GM18870 (cell line): ENCODE data around the gene SEMA4G.

Experiments used
- ATAC-seq: cut with Tn5 transposase; IDR thresholded peaks from one replicate; pipeline ENCODE4 v1.9.1; 2021; ENCODE audit warnings: moderate library complexity; ENCODE audit not compliant: unreplicated experiment

The SEMA4G gene, protein sequence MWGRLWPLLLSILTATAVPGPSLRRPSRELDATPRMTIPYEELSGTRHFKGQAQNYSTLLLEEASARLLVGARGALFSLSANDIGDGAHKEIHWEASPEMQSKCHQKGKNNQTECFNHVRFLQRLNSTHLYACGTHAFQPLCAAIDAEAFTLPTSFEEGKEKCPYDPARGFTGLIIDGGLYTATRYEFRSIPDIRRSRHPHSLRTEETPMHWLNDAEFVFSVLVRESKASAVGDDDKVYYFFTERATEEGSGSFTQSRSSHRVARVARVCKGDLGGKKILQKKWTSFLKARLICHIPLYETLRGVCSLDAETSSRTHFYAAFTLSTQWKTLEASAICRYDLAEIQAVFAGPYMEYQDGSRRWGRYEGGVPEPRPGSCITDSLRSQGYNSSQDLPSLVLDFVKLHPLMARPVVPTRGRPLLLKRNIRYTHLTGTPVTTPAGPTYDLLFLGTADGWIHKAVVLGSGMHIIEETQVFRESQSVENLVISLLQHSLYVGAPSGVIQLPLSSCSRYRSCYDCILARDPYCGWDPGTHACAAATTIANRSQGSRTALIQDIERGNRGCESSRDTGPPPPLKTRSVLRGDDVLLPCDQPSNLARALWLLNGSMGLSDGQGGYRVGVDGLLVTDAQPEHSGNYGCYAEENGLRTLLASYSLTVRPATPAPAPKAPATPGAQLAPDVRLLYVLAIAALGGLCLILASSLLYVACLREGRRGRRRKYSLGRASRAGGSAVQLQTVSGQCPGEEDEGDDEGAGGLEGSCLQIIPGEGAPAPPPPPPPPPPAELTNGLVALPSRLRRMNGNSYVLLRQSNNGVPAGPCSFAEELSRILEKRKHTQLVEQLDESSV

DNA sequence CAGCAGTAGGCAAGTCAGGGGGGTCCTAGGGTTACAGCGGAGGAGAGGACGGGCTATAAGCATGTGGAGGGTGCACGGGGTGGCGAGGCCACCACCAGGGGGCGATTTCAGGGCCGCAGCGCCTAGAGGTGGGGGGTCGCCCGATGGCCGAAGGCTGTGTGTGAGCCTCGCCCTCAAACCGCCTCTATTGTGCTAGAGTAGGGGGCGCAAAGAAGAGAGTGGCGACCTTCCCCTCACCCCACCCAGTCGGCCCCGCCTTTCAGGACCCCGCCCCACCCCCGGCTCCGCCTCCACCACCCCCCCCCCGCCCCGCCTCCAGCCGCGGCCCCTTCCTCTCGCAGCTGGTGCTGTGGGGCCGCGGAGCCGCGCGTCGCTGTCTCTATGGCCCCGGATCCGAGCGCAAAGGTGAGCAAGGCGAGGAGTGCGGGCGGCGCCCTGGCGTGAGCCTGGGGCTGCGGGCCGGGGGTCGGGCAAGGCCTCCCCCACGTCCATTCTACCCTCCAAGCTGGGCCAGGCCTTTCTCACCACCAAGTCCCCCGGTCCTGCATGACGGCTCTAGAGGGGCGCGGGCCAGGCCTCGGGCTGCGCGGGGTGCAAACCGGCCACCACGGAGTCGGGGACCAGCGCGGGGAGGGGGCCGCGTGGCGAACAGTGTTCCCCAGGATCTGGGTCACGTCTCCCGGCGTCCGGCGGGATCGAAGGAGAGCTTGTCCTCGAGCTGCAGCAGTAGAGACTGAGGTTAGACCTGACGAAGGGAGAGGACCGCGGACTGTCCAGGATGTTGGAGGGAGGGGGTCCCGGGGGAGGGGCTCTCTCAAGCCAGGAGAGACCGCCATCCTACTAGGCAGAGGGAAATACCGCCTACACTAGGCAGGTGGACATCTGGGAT, at the start of gene SEMA4G:
TSS of gene SEMA4G (plus strand) at position 318 of the 889 bp plus-strand sequence. CDS start 3,409 bp downstream, outside the sequence.
- no peak for ATAC-seq

DNA sequence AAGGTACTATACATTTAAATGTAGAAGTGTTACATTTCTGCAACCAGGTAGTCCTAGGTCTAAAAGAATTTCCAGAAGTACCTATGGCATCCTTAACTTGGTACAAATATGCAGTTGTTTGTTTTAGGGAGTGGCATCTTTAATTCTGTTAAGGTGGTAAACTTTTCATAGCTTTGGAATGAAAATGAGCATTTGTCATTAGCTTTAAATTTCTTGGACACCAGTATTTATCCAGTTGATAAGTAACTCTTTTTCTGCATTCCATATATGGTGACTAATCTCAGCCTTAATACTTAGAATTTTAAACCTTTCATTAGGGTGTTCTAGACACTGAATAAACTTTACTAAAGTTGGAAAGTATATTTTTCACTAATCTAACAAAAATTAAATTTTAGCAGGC, 45.7 kb upstream of the SEMA4G start:
- ATAC-seq = no peak

DNA sequence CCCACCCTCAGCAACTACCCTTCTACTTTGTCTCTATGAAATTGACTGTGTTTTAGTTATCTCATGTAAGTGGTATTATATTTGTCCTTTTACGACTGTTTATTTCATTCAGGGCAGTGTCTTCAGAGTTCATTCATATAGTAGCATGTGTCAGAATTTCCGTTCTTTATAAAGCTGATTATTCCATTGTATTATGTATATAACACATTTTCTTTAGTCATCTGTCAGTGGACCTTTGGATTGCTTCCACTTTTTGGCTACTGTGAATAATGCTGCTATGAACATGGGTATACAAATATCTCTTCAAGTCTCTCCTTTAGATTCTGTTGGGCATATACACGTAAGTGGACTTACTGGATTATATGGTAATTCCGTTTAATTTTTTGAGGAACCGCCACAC, 42.0 kb upstream of the SEMA4G start:
- no peak for ATAC-seq

- no peak for ATAC-seq
Measured at GRCh38 chr10:100928039-100928438, 41.3 kb upstream of the SEMA4G start.

DNA sequence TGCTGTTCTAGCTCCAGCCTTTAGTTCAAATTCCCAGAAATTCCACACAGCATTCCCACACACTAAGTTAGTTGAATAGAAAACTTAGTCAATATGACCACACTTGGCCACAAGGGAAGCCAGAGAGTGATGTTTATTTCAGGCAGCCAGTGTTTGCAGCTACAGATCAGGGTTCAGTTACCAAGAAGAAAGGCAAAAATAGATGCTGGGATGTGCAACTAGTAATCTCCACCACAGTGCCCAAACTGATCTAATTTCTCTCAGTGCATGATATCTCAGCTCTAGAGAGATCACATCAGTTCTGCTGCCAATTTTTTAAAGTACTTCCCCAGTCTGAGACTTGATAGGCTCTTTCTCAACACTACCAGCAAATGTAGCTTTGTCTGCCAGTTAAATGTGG, 38.9 kb upstream of the SEMA4G start:
- ATAC-seq = no peak

DNA sequence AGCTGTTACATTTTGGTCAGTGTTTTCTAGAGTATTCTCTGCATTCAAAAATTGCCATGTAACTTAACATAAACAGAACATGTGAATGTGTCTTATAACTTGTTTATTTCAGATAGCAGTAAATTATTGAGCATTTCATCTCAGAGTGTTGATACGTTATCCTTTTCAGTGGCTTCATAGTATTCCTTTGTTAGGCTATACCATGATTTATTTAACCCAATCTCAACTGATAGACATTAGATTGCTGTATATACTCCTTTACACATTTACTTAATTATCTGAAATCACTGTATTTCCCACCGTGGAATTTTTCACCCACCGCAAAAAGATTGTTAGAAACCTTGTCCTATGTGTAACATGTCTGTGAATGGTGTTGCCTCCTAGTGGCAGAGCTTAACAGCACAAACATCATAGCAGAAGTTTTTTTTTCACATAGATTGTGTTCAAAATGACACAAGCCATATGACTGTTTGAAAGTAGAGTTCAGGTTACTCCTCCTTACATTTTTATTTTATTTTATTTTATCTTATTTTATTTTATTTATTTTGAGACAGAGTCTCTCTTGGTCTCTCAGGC, 35.1 kb upstream of the SEMA4G start:
- ATAC-seq = no peak

DNA sequence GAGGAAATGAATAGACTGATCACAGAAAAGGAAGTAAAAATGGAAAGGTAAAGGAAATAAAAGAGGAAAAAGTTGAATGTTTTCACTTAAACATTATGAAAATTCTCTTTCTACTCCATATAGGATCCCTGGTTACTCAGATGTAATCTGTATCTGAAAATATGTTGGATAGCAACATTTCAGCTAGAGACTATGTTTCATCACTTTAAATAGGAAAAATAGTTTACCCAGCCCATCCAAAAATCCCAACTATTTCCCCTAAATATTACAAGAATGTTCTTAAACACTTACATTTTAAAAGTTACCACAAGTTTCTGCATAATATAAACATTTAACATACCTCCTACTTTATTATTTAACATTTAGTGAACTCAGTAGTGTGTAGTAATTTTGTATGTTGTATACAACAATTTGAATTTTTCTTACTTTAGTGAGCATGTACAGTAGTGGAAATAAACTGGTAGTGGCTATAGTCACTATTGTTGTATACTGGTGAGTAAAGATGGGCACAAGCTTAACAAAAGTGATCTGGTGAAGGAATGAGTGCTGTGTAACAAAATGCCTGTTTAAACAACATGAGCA, 29.4 kb upstream of the SEMA4G start:
- no peak for ATAC-seq

DNA sequence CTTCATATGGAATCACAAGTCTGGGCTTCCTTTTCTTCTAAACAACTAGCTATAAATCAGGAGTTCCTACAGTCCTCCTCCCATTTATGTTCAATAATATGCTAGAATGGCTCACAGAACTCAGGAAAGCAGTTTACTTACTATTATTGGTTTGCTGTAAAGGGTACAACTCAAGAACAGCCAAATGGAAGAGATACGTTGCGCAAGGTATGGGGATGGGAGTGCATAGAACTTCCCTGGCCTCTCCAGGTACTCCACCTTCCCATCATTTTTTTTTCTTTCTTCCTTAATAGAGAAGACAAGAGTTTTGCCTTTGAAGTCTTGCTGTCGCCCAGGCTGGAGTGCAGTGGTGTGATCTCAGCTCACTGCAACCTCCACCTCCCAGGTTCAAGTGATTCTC, 27.1 kb upstream of the SEMA4G start:
- no peak for ATAC-seq

DNA sequence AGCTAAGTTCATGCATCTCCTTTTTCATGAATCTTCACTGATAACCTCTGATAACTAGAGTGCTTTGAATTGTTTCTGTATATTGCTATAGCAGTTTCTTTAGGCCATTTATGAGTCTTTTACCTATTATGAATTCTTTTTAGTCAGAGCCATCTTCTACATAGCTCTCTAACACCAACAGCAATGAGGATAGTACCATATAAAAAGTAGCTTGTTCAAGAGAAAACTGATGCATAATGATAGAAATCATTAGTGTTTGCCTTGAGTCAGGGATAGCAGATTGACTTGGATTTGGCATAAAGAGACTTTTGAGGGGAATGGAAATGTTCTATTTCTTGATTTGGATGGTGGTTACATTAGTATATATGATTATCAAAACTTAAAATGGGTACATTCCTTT, 25.8 kb upstream of the SEMA4G start:
- ATAC-seq = no peak

DNA sequence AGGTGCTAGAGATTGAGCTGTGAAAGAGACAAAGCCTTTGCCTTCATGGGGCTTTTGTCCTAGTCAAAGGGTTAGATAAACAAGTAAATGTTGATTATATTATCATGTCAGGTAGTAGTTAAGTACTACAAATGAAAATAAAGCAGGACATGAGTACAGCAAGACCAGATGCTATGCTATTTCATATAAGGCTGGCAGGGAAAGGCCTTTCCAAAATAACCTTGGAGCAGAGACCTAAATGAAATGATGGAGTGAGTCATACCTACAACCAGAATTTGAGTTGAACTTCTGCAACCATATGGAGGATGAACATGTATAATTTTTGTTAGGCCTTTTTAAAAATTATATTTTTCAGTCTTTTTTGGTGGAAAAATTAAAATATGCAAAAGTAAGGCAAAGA, 23.6 kb upstream of the SEMA4G start:
- ATAC-seq = no peak

- no peak for ATAC-seq
Measured at GRCh38 chr10:100948916-100949315, 20.4 kb upstream of the SEMA4G start.

- ATAC-seq = no peak
Measured at GRCh38 chr10:100960251-100960650, 9.1 kb upstream of the SEMA4G start.

GRCh38 chr10:100962351-100963080, 6.8 kb upstream of the SEMA4G start:
- no peak for ATAC-seq

- no peak for ATAC-seq
Measured at GRCh38 chr10:100963826-100964225, 5.5 kb upstream of the SEMA4G start.

DNA sequence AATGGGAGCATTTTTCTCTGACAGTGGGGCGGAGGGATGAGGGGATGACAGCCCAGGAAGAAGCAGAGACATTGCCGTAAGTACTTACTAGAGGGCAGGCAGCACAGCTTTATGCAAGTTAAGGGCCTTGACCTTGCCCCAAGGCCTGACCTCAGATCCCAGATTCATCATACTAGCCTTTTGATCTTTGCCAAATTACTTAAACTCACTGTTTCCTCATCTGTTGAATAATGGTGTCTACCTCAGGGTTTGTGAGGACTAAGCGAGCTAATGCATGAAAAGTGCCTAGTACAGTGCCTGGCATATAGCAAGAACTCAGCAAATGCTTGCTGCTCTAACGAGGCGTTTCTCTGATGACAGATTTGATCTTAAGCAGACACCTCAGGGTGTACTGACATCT, 3.5 kb upstream of the SEMA4G start:
- no peak for ATAC-seq

- no peak for ATAC-seq
Measured at GRCh38 chr10:100966887-100967286, 2.4 kb upstream of the SEMA4G start.

GRCh38 chr10:100967332-100967731, 2.0 kb upstream of the SEMA4G start:
- no peak for ATAC-seq

DNA sequence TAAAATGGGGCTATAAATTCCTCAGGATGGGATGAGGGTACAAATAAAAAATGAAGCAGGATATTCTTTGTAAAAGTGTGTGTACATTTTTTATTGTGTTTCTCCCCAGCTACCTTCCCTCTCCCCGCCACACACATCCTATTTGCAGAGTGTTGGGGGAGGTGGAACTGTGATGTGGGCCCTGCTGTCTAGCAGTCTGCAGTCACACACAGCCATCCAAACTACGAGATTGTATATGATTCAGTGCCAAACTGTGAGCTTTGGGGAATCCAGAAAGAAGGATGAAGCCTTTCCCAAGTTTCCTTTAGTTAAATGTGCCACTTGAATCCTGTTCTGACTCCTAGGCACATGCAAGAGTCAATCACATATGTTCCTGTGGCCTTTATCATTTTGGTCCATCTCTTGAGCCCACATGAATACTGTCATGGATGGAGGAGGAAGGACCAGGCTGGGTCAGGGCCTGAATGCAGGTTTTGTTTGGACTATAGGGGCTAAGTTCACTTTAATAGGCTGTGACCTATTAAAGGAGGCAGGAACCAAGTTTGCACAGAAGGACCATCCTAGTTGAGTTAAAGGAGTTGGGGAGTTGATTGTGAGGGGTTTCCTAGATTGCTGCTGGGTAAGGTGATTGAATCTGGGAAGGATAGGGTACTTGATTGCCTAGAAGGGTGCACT, 1.1 kb upstream of the SEMA4G start:
- ATAC-seq = no peak

DNA sequence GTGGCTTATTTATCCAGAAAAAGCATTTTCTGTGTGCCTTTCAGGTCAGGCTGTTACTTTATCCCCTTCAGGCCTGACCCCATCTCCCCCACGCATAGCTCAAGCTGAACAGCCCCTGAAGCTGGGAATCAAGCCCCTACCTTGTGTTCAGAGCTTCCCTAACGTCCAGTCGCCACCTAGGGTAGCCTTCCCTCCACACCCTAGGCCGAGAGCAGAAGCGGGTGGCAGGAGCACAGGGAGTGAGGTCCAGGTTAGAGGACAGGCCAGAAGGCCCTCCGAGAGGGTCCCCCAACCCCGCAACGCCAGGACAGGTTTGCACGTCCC, 479 bp upstream of the SEMA4G start:
- ATAC-seq = no peak
